NCI-H2171 treated with DMSO at 0.1 percent for 48 hours (cell line): Measurements from ENCODE around the gene KLF3.
A peak's percentile ranks its signal among the peaks of the same experiment; 100 is the strongest.

ENCODE experiments used
- DNase-seq: peaks from one replicate; lab custom pipeline; 2025; lab: John Stamatoyannopoulos, UW

KLF3 gene

DNA sequence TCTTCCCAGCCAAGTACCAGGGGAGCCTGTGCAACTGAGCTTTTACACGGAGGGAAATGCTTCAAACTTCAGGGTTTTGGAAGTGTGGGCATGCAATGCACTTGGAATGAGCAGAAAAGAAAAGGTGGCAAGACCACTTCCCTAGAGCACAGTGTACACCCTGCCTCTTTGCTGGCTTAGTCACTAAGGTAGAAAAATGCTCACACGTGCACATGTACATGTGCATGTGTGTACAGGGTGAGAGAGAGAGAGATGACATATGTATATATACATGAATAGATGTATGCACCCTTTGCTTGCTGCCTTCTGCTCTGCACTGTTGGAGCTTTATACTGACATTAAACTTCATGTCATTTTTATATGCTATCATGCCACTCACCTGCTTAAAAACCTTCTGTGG, 7.9 kb upstream of the KLF3 start:
- DNase-seq: no peak

DNA sequence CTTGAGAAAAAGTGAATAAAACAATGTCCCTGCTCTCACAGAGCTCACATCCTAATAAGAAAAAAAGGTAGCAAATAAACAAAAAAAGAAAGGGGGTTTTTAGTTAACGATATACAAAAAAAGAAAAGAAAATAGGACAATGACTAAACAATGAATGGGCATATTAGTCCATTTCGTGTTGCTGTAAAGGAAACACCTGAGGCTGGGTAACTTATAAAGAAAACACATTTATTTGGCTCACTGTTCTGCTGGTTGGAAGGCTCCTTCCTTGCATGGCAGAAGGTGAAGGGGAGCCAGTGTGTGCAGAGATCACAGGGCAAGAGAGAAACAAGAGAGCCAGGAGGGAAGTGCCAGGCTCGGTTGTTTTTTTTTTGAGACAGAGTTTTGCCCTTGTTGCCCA, 4.7 kb upstream of the KLF3 start:
- DNase-seq: no peak

GRCh38 chr4:38660838-38661237, 3.2 kb upstream of the KLF3 start:
- DNase-seq: no peak

GRCh38 chr4:38661371-38661770, 2.6 kb upstream of the KLF3 start:
- no peak for DNase-seq

- DNase-seq: no peak
Observed at GRCh38 chr4:38662522-38663089, 1.4 kb upstream of the KLF3 start.

GRCh38 chr4:38663090-38663800, 754 bp upstream of the KLF3 start:
- no peak for DNase-seq

GRCh38 chr4:38664706-38665401, 855 bp downstream of the KLF3 start:
- DNase-seq: peak; percentile 60

DNA sequence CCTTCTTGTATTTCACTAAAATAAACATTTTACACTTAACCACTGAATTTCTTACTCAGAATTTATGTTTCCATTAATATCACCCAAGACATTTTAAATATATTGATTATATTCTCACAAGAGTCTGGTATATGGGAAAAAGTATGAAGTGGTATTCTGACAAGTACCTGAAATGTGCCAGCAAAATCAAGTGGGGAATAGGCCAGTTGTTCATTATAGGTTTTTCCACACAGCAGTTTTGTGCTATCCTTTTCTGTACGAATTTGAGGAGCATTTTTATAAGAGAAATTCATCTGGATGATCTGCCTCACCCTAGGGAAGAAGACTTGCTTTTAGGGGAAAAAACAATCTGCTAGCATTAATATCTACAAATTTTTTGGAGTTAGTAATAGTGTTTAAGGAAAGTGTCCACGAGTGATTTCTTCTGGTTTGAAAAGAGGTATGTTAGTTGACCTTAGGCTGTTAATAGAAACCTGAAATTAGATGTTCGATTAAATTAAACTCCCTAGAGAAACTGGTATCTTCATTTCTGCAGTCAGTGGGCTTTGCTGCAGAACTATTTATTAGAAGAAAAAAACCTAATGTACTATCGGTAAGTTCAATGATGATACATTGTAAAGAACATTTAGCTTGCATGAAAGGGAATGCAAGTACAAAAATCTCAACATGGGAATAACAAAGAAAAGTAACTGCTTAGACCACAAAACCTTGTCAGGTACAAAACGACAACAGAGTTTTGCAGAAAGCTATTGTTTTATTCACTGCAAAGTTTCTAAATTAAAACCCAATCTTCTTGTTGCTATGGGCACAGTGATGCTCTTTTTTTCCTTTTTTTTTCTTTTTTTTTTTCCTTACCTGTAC, 1.8 kb downstream of the KLF3 start:
- peak; percentile 9 for DNase-seq

DNA sequence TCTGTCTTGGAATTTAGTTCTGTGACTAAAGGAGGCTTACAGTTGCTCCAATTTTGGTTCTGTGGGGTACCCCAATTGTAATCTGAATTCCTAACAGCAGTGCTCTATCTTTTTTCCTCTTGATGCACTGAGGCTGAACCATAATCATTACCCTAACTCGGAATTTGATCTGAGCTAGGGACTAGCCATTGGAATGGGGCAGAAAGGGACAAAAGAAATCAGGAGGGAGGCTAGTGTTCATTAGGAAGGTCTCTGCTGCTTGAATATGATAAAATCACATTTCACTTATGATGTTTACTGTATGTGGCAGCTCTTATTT, 2.7 kb downstream of the KLF3 start:
- no peak for DNase-seq

GRCh38 chr4:38667085-38667893, 3.3 kb downstream of the KLF3 start:
- peak; percentile 59 for DNase-seq

DNA sequence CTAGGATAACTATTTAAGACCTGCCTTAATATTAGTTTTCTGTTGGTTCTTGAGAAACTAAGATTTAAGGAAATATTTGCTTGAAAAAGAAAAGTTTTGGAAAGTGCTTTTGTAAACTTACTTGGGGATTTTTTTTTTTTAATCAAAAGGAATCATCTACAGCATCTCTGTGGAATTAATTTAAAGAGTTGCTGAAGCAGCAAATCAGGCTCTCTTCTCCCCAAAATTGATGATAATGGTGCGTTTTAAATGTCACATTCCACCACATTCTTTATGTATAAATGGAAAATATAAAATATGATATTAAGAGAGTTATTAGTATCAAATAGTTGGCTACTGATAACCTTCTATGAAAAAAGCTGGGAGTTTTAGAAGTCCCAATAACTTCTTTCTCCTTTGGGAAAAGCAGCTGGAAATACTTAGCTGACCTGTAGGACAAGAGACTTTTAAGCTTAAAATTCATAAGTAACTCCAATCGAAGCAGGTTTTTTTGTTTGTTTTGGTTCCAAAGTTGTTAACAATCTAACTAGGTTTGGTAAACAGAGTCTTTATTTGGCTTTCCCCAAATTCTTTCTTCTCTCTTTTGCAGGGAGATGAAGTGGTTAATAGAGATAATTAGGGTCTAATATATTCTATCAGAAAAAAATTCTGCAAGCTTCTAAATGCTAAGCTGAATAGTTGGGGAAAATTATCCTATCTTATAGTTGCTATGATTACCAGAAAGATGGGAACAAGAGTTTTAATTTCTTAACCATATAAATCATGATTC, 4.4 kb downstream of the KLF3 start:
- DNase-seq: no peak

DNA sequence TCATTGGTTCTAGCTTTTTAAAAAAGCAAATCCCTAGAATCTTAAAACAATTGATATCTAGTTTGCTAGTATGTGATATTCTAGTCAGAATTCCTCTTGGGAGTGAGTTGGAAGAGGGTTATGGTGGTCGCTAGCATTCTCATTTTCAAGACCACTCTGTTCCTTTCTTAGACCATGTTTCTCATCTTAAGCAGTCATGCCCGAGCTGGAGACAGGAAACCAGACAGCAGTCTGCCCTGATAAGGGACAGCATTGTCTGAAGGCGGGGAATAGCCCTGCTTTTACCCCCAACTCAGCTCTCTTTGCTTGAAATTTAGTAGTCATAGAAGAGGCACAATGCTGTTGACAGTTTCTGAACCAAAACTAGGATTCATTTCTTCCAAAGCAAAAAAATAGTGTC, 5.2 kb downstream of the KLF3 start:
- DNase-seq: no peak

GRCh38 chr4:38670109-38670901, 6.3 kb downstream of the KLF3 start:
- no peak for DNase-seq

GRCh38 chr4:38670939-38671591, 7.1 kb downstream of the KLF3 start:
- no peak for DNase-seq

DNA sequence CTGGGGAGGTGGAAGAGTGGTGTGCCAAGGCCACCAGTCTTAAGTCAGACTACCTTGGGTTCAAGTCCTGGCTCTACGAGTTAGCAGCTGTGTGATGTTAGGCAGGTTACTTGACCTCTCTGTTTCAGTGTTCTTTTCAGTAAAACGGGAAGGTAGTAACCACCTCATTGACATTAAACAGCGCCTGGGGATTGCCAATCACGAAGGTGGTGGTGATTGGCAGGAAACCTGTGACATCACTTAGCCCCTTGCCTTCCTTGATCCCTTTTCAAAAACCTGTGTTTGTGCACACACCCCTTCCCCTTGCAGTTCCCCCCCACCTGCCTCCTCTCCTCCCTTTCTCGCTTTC, 7.6 kb downstream of the KLF3 start:
- no peak for DNase-seq

- no peak for DNase-seq
Observed at GRCh38 chr4:38672074-38672396, 8.0 kb downstream of the KLF3 start.

DNA sequence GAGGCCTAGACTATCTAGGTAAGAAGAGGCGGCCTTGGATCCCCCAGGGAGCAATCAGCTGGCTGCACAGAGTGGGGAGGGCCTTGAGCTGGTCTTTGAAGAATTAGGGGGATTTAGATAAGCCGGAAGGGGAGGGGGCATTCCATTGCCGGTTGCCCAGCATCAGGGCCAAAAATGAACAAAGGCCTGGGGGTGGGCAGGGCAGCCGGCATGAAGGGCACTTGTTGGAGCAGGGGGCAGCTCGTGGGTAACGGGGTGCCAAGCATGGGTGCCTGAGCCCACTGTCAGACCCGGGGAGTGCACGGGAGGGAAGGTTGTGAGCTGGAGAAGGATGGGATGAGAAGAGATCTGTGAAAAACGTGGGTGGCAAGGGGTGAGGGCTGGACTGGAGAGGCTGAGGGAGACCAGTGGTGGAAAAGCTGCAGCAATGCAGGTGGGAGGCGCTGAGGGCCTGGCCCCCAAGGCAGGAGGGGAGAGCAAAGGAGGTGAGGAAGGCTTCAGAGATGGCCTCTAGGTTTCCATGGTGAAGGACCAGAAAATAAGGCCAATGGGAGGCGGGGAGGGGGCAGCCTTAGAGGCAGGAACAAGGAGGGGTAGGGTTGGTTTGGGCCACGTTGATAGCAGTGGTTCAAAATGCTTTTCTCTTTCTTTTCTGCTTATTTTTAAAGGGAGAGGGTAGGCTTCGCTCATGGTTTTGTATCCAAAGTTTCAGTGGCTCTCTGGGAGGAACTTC, 8.6 kb downstream of the KLF3 start:
- DNase-seq: no peak

- DNase-seq: peak; percentile 73
Observed at GRCh38 chr4:38673130-38673978, 9.4 kb downstream of the KLF3 start.
